ENCODE measurements around the gene KRT72. TPM values are rescaled to one million over a fixed set of nuclear protein-coding genes. Genes with fewer than 3 reads are reported as not detected.

The KRT72 gene
- total RNA-seq, 1 donor, result not detected

GRCh38 chr12:52566847-52567291, 34.4 kb downstream of the KRT72 start:
- H2AFZ ChIP-seq (ENCODE audit: low read length), result no peak overlapping the region
- H3K27me3 ChIP-seq (ENCODE audit: insufficient read depth, low read length), result peaks cover 71% of the 10 kb centered on the region
- DNase-seq (ENCODE audit: insufficient read length, low spot score, missing footprints), result peak; percentile 6
- TF ChIP-seq CTCF (IDR thresholded peaks at IDR 0.05; ENCODE audit: extremely low read depth, low read depth, low read length), result no peak
- H3K4me2 ChIP-seq (ENCODE audit: insufficient read depth, low read length), result no peak overlapping the region
- no peaks in the 10 kb centered on the region for H3K4me1 ChIP-seq (ENCODE audit: insufficient read depth, low read length)
- H3K4me3 ChIP-seq (ENCODE audit: insufficient read depth, low read length), result no peak overlapping the region
- H3K9me3 ChIP-seq (ENCODE audit: low read depth, low read length), result no peaks in the 10 kb centered on the region
- no peak overlapping the region for H3K27ac ChIP-seq (ENCODE audit: low read depth, low read length)
- no peaks in the 10 kb centered on the region for H3K79me2 ChIP-seq (ENCODE audit: insufficient read depth, low read length)
- no peaks in the 10 kb centered on the region for H4K20me1 ChIP-seq (ENCODE audit: insufficient read depth, low read length)
- no peaks in the 10 kb centered on the region for H3K36me3 ChIP-seq (ENCODE audit: insufficient read depth, low read length)

DNA sequence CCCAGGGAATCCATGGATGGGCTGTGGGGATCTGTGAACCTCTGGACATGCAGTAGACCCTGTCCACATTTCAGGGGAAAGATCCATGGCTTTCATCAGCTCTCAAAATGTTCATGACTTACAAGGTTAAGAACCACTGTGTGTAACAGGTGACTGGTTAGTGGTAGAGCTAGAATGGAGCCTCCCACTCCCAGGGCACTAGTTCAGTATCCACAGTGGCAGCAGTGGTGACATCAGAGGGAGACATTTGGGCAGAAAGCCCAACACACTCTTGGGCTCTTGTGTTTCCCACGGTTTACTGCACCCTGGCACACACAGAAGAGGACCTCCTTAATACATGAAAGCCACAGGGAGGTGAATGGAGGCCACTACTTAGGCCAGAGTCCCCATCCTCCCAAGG, 36.7 kb downstream of the KRT72 start:
- no peak for DNase-seq (ENCODE audit: insufficient read length, low spot score, missing footprints)
- H3K4me1 ChIP-seq (ENCODE audit: insufficient read depth, low read length), result no peaks in the 10 kb centered on the region
- peaks cover 60% of the 10 kb centered on the region for H3K27me3 ChIP-seq (ENCODE audit: insufficient read depth, low read length)
- no peaks in the 10 kb centered on the region for H4K20me1 ChIP-seq (ENCODE audit: insufficient read depth, low read length)
- no peak overlapping the region for H3K4me3 ChIP-seq (ENCODE audit: insufficient read depth, low read length)
- no peak overlapping the region for H3K4me2 ChIP-seq (ENCODE audit: insufficient read depth, low read length)
- H3K36me3 ChIP-seq (ENCODE audit: insufficient read depth, low read length), result no peaks in the 10 kb centered on the region
- no peak for TF ChIP-seq CTCF (IDR thresholded peaks at IDR 0.05; ENCODE audit: extremely low read depth, low read depth, low read length)
- H3K27ac ChIP-seq (ENCODE audit: low read depth, low read length), result no peak overlapping the region
- no peak overlapping the region for H2AFZ ChIP-seq (ENCODE audit: low read length)
- no peaks in the 10 kb centered on the region for H3K9me3 ChIP-seq (ENCODE audit: low read depth, low read length)
- H3K79me2 ChIP-seq (ENCODE audit: insufficient read depth, low read length), result no peaks in the 10 kb centered on the region

DNA sequence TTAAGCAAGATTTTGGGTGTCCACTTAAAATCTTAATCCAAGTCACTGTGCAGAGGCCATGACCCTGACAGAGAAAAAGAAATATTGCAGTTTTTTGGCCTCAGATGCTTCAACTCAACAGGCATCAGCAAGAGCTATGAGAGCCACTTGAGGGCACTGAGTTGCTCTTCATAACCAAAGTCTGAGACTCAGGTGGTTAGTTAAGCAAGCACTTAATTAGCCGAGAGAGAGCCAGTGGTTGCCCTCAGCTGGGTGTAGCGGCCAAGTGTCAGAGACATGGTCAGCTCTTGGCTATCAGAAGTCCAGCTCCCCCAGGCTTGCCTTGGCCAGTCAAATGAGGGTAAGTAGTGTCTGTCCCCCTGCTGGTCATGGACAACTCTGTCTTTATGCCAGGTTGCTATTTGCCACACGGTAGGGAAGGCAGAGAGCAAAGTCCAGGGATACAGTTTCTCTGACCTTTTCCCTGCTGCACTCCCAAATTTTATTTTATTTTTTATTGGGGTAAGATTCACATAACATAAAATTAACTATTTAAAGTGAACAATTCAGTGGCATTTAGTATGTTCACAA, 39.3 kb downstream of the KRT72 start:
- Histone ChIP-seq H3K4me1 (ENCODE audit: insufficient read depth, low read length) (no peaks in the 10 kb centered on the region), H3K9me3 (ENCODE audit: low read depth, low read length) (no peaks in the 10 kb centered on the region), H3K4me2 (ENCODE audit: insufficient read depth, low read length) (no peak overlapping the region), H3K27me3 (ENCODE audit: insufficient read depth, low read length) (peaks cover 48% of the 10 kb centered on the region), H4K20me1 (ENCODE audit: insufficient read depth, low read length) (no peaks in the 10 kb centered on the region), H3K36me3 (ENCODE audit: insufficient read depth, low read length) (no peaks in the 10 kb centered on the region), H3K4me3 (ENCODE audit: insufficient read depth, low read length) (no peak overlapping the region), H3K79me2 (ENCODE audit: insufficient read depth, low read length) (no peaks in the 10 kb centered on the region), H3K27ac (ENCODE audit: low read depth, low read length) (no peak overlapping the region), H2AFZ (ENCODE audit: low read length) (no peak overlapping the region)
- peak; percentile 58 for DNase-seq (ENCODE audit: insufficient read length, low spot score, missing footprints)
- TF ChIP-seq CTCF (IDR thresholded peaks at IDR 0.05; ENCODE audit: extremely low read depth, low read depth, low read length), result peak; percentile 40

- H4K20me1 ChIP-seq (ENCODE audit: insufficient read depth, low read length), result no peaks in the 10 kb centered on the region
- peaks cover 40% of the 10 kb centered on the region for H3K27me3 ChIP-seq (ENCODE audit: insufficient read depth, low read length)
- no peaks in the 10 kb centered on the region for H3K4me1 ChIP-seq (ENCODE audit: insufficient read depth, low read length)
- no peak for DNase-seq (ENCODE audit: insufficient read length, low spot score, missing footprints)
- H3K27ac ChIP-seq (ENCODE audit: low read depth, low read length), result no peak overlapping the region
- H3K9me3 ChIP-seq (ENCODE audit: low read depth, low read length), result no peaks in the 10 kb centered on the region
- no peaks in the 10 kb centered on the region for H3K36me3 ChIP-seq (ENCODE audit: insufficient read depth, low read length)
- no peak overlapping the region for H3K4me2 ChIP-seq (ENCODE audit: insufficient read depth, low read length)
- H3K4me3 ChIP-seq (ENCODE audit: insufficient read depth, low read length), result no peak overlapping the region
- TF ChIP-seq CTCF (IDR thresholded peaks at IDR 0.05; ENCODE audit: extremely low read depth, low read depth, low read length), result no peak
- H2AFZ ChIP-seq (ENCODE audit: low read length), result no peak overlapping the region
- H3K79me2 ChIP-seq (ENCODE audit: insufficient read depth, low read length), result no peaks in the 10 kb centered on the region
These were observed 41.3 kb downstream of the KRT72 start for GRCh38 chr12:52559979-52560378.

Measured in osteoblast (primary cell).